Raji (cell line): Measurements from ENCODE around the gene BAG5.

Experiments
- POLR2A ChIP-seq: IDR thresholded peaks from 2 replicates; pipeline ENCODE4 v1.6.1; 2011; ENCODE audit warnings: low read depth, low read length, control low read depth; ENCODE audit not compliant: insufficient read depth

The BAG5 gene

GRCh38 chr14:103562429-103563225 lies at the start of gene BAG5, which contains the start of gene COA8:
Gene BAG5 (minus strand): TSS chr14:103562657. CDS start chr14:103561164, 1,493 bp downstream.
Gene COA8 (plus strand): TSS chr14:103562960. CDS start chr14:103563002, 42 bp downstream.
- TF ChIP-seq POLR2A = peak; percentile 77

GRCh38 chr14:103611215-103611614 lies 48.8 kb upstream of the BAG5 start:
- no peak for TF ChIP-seq POLR2A

- TF ChIP-seq POLR2A = no peak
These were observed 45.4 kb upstream of the BAG5 start for GRCh38 chr14:103607822-103608221.

- TF ChIP-seq POLR2A = no peak
These were observed 44.7 kb upstream of the BAG5 start for GRCh38 chr14:103606963-103607668.

GRCh38 chr14:103604620-103605019 lies 42.2 kb upstream of the BAG5 start:
- no peak for TF ChIP-seq POLR2A

- TF ChIP-seq POLR2A = no peak
These were observed 38.0 kb upstream of the BAG5 start for GRCh38 chr14:103600503-103600902.

GRCh38 chr14:103597623-103598377 lies 35.3 kb upstream of the BAG5 start:
- TF ChIP-seq POLR2A = no peak

GRCh38 chr14:103594265-103594664 lies 31.8 kb upstream of the BAG5 start:
- TF ChIP-seq POLR2A = no peak

- TF ChIP-seq POLR2A = no peak
These were observed 31.1 kb upstream of the BAG5 start for GRCh38 chr14:103593577-103593976.

GRCh38 chr14:103584326-103584915 lies 22.0 kb upstream of the BAG5 start:
- TF ChIP-seq POLR2A = no peak

- no peak for TF ChIP-seq POLR2A
These were observed 19.7 kb upstream of the BAG5 start for GRCh38 chr14:103581954-103582703.

GRCh38 chr14:103581206-103581605 lies 18.7 kb upstream of the BAG5 start:
- no peak for TF ChIP-seq POLR2A

- TF ChIP-seq POLR2A = no peak
These were observed 16.1 kb upstream of the BAG5 start for GRCh38 chr14:103578401-103579075.
